ENCODE measurements around the gene GANC.

Gene GANC

GRCh38 chr15:42385206-42385979, 112.4 kb downstream of the GANC start:
- peak; percentile 37 for DNase-seq

GRCh38 chr15:42385980-42386700, 113.1 kb downstream of the GANC start:
- no peak for DNase-seq

DNA sequence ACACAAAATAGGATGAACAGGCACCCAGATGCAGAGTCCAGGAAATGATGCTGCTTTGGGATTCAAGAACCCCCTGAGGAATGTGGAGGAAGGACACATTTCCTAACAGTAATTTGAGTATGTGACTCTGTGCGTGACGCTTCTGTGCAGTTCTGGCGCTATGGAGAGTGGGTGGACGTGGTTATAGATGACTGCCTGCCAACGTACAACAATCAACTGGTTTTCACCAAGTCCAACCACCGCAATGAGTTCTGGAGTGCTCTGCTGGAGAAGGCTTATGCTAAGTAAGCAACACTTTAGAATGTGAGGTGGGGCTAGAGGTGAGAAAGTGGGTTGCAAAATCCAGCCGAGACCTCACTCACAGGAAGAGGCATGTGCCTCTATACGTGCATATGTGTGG, 114.6 kb downstream of the GANC start:
- no peak for DNase-seq

DNA sequence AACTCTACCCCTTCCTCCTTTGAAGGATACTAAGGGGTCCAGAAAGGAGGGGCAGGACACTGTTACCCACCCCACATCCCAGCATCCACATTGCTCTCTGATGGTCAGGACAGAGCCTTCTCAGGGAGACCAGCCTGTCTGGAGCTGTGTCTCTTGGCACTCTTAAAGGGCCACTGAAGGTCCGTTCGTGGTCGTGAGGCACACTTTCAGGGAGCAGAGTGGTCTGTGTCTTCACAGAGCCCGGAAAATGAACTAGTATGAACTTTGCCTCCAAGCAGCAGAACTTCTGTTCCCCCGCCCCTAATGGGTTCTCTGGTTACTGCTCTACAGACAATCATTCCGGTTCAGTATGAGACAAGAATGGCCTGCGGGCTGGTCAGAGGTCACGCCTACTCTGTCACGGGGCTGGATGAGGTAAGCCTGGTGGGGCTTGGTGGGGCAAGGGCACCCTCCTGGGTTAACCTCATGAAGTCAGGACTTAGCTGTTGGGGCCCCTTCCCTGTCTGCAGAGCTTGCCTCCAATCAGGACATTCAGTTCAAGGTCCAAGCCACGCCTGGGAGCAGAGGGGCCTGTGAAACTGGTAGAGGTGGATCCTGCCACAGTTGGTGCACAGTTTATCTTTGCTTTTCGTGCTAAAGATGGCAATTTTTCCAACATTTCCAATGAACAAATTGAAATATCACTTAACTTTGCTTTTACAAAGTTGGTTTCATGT, 119.5 kb downstream of the GANC start:
- DNase-seq, result no peak

DNA sequence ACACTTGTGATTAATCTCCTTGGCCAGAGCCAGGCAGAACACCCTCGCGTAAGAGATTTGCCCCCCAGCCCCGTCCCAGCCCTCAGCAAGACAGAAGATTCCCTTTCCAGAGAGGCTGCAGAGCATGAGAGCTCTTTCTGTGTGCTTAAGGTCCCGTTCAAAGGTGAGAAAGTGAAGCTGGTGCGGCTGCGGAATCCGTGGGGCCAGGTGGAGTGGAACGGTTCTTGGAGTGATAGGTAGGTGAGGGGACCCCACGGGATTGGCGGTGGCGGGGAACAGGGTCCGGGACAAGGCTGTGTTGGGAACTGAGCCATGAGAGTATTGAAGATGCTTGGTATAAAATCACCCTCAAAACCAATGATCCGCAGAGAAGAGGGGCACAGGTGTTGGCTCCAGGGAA, 121.1 kb downstream of the GANC start:
- no peak for DNase-seq

DNA sequence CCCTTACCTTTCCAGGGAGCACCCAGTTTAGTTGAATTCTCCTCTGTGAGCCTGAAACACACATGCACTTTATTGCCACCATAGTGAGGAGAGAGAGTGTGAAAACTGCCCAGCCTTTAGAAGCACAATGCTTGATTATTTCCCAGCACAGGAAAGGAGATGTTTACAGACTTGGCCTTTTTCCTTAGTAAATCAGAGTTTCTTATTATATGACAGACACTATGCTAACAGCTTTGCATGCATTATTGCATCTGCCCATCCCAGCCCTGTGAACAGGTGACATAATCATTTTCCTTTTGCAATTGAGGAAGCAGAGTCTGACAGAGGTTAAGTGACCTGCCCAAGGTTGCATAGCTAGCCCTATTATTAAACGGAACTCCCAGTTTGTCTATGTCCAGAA, 122.8 kb downstream of the GANC start:
- DNase-seq, result no peak

GRCh38 chr15:42401544-42402454, 128.8 kb downstream of the GANC start:
- no peak for DNase-seq

DNA sequence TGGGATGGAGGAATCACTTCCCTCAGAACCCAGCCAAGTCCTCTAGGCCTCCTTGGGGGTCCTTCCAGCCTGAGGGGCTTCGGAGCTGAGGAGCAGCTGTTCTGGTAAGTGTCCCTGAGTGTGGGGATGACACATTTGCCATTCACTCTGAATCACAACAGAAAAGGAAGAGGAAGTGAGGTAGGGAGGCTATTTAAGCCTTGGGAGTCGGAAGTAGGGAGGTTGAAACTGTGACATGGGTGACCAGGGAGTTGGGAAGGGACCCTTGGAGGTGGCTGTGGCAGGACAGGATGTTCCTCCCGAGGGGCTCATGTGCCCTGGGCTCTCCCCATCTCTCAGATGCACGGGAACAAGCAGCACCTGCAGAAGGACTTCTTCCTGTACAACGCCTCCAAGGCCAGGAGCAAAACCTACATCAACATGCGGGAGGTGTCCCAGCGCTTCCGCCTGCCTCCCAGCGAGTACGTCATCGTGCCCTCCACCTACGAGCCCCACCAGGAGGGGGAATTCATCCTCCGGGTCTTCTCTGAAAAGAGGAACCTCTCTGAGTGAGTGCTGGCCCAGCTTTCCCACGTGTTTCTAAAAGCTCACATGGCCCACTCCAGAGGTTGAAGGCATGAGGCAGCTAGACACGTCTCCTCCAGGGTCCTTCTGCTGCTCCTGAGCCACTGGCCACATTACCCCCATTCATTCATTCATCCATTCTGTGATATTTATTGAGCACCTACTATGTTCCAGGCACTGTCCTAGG, 129.6 kb downstream of the GANC start:
- no peak for DNase-seq

- DNase-seq, result no peak
These were observed 130.4 kb downstream of the GANC start for GRCh38 chr15:42403389-42403788.

- DNase-seq, result no peak
These were observed 131.6 kb downstream of the GANC start for GRCh38 chr15:42404461-42405235.

GRCh38 chr15:42405863-42406482, 133.0 kb downstream of the GANC start:
- no peak for DNase-seq
